ENCODE measurements around the gene MLN.

The MLN gene

GRCh38 chr6:33849500-33850075 lies 45.8 kb upstream of the MLN start:
- no peak overlapping the region for H3K4me3 ChIP-seq (ENCODE audit: severe bottlenecking)
- H3K27ac ChIP-seq (ENCODE audit: poor library complexity, severe bottlenecking), result no peak overlapping the region
- ATAC-seq (ENCODE audit: low read depth) (no peak), DNase-seq (ENCODE audit: low spot score) (no peak)
- H3K36me3 ChIP-seq (ENCODE audit: low read depth), result no peaks in the 10 kb centered on the region
- TF ChIP-seq, protein P1, sequence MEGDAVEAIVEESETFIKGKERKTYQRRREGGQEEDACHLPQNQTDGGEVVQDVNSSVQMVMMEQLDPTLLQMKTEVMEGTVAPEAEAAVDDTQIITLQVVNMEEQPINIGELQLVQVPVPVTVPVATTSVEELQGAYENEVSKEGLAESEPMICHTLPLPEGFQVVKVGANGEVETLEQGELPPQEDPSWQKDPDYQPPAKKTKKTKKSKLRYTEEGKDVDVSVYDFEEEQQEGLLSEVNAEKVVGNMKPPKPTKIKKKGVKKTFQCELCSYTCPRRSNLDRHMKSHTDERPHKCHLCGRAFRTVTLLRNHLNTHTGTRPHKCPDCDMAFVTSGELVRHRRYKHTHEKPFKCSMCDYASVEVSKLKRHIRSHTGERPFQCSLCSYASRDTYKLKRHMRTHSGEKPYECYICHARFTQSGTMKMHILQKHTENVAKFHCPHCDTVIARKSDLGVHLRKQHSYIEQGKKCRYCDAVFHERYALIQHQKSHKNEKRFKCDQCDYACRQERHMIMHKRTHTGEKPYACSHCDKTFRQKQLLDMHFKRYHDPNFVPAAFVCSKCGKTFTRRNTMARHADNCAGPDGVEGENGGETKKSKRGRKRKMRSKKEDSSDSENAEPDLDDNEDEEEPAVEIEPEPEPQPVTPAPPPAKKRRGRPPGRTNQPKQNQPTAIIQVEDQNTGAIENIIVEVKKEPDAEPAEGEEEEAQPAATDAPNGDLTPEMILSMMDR (IDR thresholded peaks at IDR 0.05; ENCODE audit: poor library complexity, severe bottlenecking), result no peak
- peaks cover 5% of the 10 kb centered on the region for H3K4me1 ChIP-seq (ENCODE audit: insufficient read depth, poor library complexity, severe bottlenecking)
- H3K27me3 ChIP-seq (ENCODE audit: insufficient read depth, poor library complexity, severe bottlenecking), result no peaks in the 10 kb centered on the region
- H3K9me3 ChIP-seq (ENCODE audit: severe bottlenecking), result no peaks in the 10 kb centered on the region

- H3K36me3 ChIP-seq (ENCODE audit: low read depth), result no peaks in the 10 kb centered on the region
- no peak overlapping the region for H3K4me3 ChIP-seq (ENCODE audit: severe bottlenecking)
- TF ChIP-seq, protein P1 (IDR thresholded peaks at IDR 0.05; ENCODE audit: poor library complexity, severe bottlenecking), result no peak
- DNase-seq (ENCODE audit: low spot score), result no peak
- no peak for ATAC-seq (ENCODE audit: low read depth)
- peaks cover 5% of the 10 kb centered on the region for H3K4me1 ChIP-seq (ENCODE audit: insufficient read depth, poor library complexity, severe bottlenecking)
- H3K27me3 ChIP-seq (ENCODE audit: insufficient read depth, poor library complexity, severe bottlenecking), result no peaks in the 10 kb centered on the region
- H3K27ac ChIP-seq (ENCODE audit: poor library complexity, severe bottlenecking), result no peak overlapping the region
- no peaks in the 10 kb centered on the region for H3K9me3 ChIP-seq (ENCODE audit: severe bottlenecking)
These were observed 44.7 kb upstream of the MLN start for GRCh38 chr6:33848484-33848883.

- ATAC-seq (ENCODE audit: low read depth) (no peak), DNase-seq (ENCODE audit: low spot score) (no peak)
These were observed 44.1 kb upstream of the MLN start for GRCh38 chr6:33847867-33848266.

GRCh38 chr6:33847078-33847477 lies 43.3 kb upstream of the MLN start:
- no peaks in the 10 kb centered on the region for H3K36me3 ChIP-seq (ENCODE audit: low read depth)
- no peak overlapping the region for H3K4me3 ChIP-seq (ENCODE audit: severe bottlenecking)
- TF ChIP-seq, protein P1 (IDR thresholded peaks at IDR 0.05; ENCODE audit: poor library complexity, severe bottlenecking), result no peak
- ATAC-seq (ENCODE audit: low read depth) (no peak), DNase-seq (ENCODE audit: low spot score) (no peak)
- H3K27me3 ChIP-seq (ENCODE audit: insufficient read depth, poor library complexity, severe bottlenecking), result no peaks in the 10 kb centered on the region
- peaks cover 5% of the 10 kb centered on the region for H3K4me1 ChIP-seq (ENCODE audit: insufficient read depth, poor library complexity, severe bottlenecking)
- no peak overlapping the region for H3K27ac ChIP-seq (ENCODE audit: poor library complexity, severe bottlenecking)
- no peaks in the 10 kb centered on the region for H3K9me3 ChIP-seq (ENCODE audit: severe bottlenecking)

More at GRCh38 chr6:33847867-33848266, 44.1 kb upstream of the MLN start:
- Histone ChIP-seq H3K9me3 (ENCODE audit: severe bottlenecking) (no peaks in the 10 kb centered on the region), H3K27ac (ENCODE audit: poor library complexity, severe bottlenecking) (no peak overlapping the region), H3K4me1 (ENCODE audit: insufficient read depth, poor library complexity, severe bottlenecking) (peaks cover 5% of the 10 kb centered on the region), H3K4me3 (ENCODE audit: severe bottlenecking) (no peak overlapping the region), H3K36me3 (ENCODE audit: low read depth) (no peaks in the 10 kb centered on the region), H3K27me3 (ENCODE audit: insufficient read depth, poor library complexity, severe bottlenecking) (no peaks in the 10 kb centered on the region)
- TF ChIP-seq, protein P1 (IDR thresholded peaks at IDR 0.05; ENCODE audit: poor library complexity, severe bottlenecking), result no peak

DNA sequence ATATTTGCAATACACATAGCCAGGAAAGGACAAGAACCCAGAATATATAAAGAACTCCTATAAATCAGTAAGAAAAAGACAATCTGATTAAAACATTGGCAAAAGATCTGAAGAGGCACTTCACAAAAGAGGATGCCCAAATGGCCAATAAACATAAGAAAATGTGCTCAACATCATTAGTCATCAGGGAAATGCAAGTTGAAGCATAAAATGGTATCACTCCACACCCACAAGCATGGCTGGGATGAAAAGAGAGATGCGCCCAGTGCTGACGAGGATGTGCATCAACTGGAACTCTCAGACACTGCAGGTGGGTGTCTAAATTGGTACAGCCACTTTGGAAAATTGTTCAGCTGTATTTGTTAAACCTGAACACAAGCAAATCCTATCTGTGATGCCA lies 42.4 kb upstream of the MLN start:
- H3K9me3 ChIP-seq (ENCODE audit: severe bottlenecking), result no peaks in the 10 kb centered on the region
- TF ChIP-seq, protein P1 (IDR thresholded peaks at IDR 0.05; ENCODE audit: poor library complexity, severe bottlenecking), result no peak
- H3K4me1 ChIP-seq (ENCODE audit: insufficient read depth, poor library complexity, severe bottlenecking), result peaks cover 5% of the 10 kb centered on the region
- ATAC-seq (ENCODE audit: low read depth), result peak; percentile 71
- no peak overlapping the region for H3K27ac ChIP-seq (ENCODE audit: poor library complexity, severe bottlenecking)
- no peaks in the 10 kb centered on the region for H3K27me3 ChIP-seq (ENCODE audit: insufficient read depth, poor library complexity, severe bottlenecking)
- no peak for DNase-seq (ENCODE audit: low spot score)
- no peaks in the 10 kb centered on the region for H3K36me3 ChIP-seq (ENCODE audit: low read depth)
- no peak overlapping the region for H3K4me3 ChIP-seq (ENCODE audit: severe bottlenecking)

Measured in RWPE2 (cell line).